ENCODE results near the gene COQ2.

The COQ2 gene

GRCh38 chr4:83216959-83217683 is 67.5 kb downstream of the COQ2 start:
- DNase-seq (ENCODE audit: low spot score): no peak

GRCh38 chr4:83214079-83214478 is 70.5 kb downstream of the COQ2 start:
- DNase-seq (ENCODE audit: low spot score): no peak
